HG02973 (cell line): ENCODE data around the gene XRCC3.

Experiments
- ATAC-seq: cut with Tn5 transposase; IDR thresholded peaks from one replicate; pipeline ENCODE4 v1.9.1; 2021; ENCODE audit warnings: moderate library complexity; ENCODE audit not compliant: unreplicated experiment

Gene XRCC3

GRCh38 chr14:103738701-103739451 is 23.6 kb upstream of the XRCC3 start:
- ATAC-seq, result no peak

- no peak for ATAC-seq
These were observed 22.9 kb upstream of the XRCC3 start for GRCh38 chr14:103738166-103738565.

- no peak for ATAC-seq
These were observed 22.3 kb upstream of the XRCC3 start for GRCh38 chr14:103737432-103738045.

- no peak for ATAC-seq
These were observed 21.5 kb upstream of the XRCC3 start for GRCh38 chr14:103736546-103737431.

- no peak for ATAC-seq
These were observed 20.7 kb upstream of the XRCC3 start for GRCh38 chr14:103735815-103736545.

- ATAC-seq, result no peak
These were observed 20.2 kb upstream of the XRCC3 start for GRCh38 chr14:103735439-103735814.

- ATAC-seq, result no peak
These were observed 19.8 kb upstream of the XRCC3 start for GRCh38 chr14:103735022-103735421.

- no peak for ATAC-seq
These were observed 19.0 kb upstream of the XRCC3 start for GRCh38 chr14:103734081-103734888.

GRCh38 chr14:103733651-103734050 is 18.4 kb upstream of the XRCC3 start:
- no peak for ATAC-seq

GRCh38 chr14:103732868-103733620 is 17.8 kb upstream of the XRCC3 start:
- ATAC-seq, result no peak

GRCh38 chr14:103731916-103732867 is 16.9 kb upstream of the XRCC3 start:
- ATAC-seq, result no peak

- no peak for ATAC-seq
These were observed 16.2 kb upstream of the XRCC3 start for GRCh38 chr14:103731481-103731880.

GRCh38 chr14:103730490-103731035 is 15.3 kb upstream of the XRCC3 start:
- ATAC-seq, result no peak

- no peak for ATAC-seq
These were observed 14.5 kb upstream of the XRCC3 start for GRCh38 chr14:103729496-103730448.

- no peak for ATAC-seq
These were observed 13.5 kb upstream of the XRCC3 start for GRCh38 chr14:103728721-103729120.

GRCh38 chr14:103728141-103728540 is 12.9 kb upstream of the XRCC3 start:
- no peak for ATAC-seq
